HG03103 (cell line): ENCODE results near the gene BOK.
"Not testable (repeated sequence)": the region's sequence is repeated elsewhere in the genome, so short reads cannot be mapped to it uniquely, and the experiment has no call there.

Experiments used
- ATAC-seq: cut with Tn5 transposase; IDR thresholded peaks from one replicate; pipeline ENCODE4 v1.9.1; 2021; ENCODE audit warnings: low read depth; ENCODE audit not compliant: unreplicated experiment

BOK gene, protein sequence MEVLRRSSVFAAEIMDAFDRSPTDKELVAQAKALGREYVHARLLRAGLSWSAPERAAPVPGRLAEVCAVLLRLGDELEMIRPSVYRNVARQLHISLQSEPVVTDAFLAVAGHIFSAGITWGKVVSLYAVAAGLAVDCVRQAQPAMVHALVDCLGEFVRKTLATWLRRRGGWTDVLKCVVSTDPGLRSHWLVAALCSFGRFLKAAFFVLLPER

DNA sequence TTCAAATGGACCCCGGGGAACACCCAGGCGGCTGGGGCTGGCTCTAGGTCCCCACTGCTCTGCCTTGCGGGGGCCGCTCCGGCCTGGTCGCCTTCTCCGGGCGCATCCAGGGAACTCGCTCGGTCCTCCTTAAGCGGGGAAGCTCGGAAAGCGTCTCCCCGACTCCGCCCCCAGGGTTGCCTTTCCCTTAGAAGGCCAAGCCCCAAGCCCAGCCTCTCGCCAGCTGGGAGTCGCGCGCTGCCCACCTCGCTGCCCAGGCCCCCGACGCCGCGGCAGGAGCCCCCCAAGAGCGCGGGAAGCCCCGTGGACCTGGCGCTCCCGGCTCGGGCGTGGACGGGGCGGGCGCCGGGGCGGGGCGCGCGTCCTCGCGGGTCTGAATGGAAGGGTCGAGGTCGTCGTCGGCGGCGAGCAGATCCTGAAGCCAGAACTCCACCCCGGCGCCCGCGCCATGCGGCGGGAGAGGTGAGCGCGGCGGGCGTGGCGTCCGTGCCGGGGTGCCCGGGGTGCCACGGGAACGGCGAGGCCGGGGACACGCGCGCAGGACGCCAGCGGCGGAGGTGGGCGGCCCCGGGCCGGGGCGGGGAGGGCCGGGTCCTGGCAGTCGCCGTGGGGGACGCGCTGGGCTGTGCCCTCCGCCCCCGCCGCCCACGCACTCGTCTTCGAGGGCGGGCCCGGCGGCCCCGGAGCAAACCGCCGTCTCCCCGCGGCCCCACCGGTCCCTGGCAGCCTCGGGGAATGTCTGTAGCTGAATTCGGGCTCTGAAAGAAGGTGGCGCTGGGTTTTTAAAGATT is at the start of gene BOK:
TSS of gene BOK (plus strand) at position 214 of the 791 bp plus-strand sequence. CDS start 739 bp downstream, outside the sequence.
- no peak for ATAC-seq

DNA sequence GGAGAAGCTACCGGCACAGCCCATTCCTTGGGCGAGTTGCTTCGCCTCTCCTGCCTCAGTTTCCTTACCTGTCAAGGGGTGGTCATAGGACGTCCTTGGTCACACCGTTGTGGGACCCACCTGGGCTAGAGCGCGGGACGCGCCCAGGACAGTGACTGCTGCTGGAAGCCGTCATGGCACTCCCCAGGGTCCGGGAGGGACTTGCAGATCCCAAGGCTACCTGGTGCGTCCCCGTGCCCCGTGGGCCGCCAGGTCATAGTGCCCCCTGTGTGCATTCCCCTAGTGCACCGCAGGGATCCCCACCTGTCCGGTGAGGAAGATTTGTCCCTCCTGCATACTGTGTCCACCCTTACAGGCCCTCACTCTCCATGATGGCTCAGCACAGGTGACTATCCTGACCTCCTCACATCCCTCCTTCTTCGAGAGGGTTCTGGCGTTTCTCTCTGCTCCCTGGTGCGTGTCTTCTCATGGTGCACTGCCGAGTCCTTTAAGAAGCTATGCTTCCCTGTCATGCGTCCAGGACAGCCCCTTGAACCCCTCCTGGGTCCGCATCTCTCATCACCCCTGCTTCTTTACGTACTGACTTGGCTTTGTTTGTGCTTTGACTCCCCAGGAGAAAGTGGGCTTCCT is 49.3 kb upstream of the BOK start:
- no peak for ATAC-seq

DNA sequence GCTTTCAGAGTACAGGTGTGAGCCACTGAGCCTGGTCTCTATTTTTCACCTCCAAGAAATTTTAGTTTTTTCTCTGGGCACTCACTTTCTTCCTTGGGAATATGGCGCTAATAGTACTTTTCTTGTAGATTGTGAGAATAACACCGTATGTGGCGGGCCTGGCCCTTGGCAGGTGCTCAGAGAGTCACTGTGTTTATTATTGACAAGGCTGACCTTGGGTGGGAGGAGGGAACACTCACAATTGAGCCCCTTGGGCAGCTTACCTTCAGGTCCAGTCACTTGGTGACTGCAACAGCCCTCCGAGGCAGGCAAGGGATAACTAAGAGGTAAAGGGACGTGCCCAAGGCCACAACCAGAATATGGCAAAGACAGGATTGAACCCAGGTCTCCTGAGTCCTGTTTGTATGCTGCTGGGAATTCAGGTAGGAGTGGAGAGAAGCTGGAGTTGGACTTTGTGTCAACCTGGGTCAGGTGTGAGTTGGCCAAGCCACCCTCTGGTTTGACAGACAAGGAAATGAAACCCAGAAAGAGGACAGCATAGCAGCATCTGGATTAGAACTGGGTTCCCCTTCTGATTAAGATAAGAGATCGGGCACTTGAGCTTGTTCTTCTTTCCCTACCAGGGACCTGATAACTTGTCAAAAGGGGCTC is 47.3 kb upstream of the BOK start:
- no peak for ATAC-seq

DNA sequence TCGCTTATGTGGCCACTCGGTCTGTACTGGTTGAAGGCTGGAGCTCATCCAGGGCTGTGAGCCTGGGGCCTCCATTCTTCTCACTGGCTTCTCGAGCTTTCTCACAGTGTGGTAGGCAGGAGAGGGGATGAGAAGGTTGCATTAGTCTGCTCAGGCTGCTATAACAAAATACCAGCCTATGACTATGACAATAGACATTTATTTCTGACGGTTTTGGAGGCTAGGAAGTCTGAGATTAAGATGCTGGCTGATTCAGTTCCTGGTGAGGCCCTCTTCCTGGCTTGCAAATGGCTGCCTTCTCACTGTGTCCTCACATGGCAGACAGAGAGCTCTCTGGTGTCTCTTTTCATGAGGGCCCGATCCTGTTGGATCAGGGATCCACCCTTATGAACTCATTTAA is 44.0 kb upstream of the BOK start:
- no peak for ATAC-seq

DNA sequence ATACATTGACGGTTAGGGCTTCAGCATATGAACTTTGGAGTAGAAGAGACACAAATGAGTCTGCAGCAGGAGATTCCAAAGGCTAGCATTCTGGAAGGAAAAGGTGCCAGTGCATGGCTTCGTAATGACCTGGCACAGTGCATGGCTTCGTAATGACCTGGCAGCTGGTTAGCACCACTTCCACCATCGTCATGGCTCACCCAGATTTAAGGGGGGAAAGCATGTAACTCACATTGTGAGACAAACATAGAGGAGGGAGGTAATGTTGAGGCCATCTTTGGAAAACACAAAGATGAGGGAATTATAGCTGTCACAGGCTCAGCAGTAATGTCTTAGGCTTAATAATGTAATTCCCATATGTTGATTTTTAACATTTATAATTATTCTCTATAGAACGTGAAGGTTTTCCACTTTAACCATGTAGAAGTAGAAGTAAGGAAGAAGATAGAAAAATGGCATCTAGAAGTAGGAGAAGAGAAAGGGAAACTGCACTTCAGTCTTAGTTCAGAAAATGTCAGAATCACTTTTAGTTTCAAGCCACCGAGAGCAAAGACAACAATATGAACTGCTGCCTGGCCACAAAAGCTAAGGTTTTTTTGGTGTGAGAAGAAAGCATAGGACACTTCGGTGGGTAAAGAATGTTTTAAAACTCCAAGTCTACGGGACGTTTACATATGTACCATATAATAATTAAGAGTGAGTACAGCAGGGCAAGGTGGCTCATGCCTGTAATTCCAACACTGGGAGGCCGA is 43.4 kb upstream of the BOK start:
- no peak for ATAC-seq

DNA sequence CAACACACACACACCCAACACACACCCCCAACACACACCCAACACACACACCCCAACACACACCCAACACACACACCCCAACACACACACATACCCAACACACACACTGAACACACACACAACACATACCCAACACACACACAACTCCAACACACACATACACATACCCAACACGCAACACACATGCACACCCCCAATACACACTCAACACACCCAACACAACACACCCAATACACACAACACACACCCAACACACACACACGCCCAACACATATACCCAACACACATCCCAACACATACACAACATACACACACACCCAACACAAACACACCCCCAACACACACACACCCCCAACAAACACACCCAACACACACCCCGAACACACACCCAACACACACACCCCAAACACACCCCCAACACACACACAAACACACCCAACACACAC is 42.0 kb upstream of the BOK start:
- ATAC-seq: no peak

DNA sequence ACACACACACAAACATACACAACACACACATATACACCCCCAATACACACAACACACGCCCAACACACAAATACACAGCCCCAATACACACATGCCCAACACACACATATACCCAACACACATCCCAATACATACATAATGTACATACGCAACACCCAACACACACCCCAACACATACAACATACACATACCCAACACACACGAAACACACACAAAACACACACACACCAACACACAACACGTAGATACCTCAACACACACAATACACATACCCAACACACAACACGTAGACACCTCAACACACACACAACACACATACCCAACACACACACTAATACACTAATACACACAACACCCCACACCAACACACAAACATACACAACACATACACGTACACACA is 41.2 kb upstream of the BOK start:
- no peak for ATAC-seq

DNA sequence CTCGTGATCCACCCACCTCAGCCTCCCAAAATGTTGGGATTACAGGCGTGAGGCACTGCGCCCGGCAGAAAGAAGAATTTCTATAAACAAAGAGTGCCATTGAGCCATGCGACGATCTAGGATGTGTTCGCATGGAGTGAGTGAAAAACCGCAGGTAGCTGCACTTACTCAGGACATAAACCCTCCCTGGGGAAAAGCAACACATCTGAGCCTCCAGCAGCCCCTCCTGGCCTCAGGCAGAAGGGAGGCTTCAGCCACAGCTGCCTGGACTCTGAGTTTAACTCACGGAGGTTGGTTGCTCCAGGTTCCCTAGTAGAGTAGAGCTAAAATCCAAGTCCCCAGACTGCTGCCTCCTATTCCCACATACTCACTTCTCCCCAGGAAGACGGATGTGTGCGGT is 38.9 kb upstream of the BOK start:
- no peak for ATAC-seq

DNA sequence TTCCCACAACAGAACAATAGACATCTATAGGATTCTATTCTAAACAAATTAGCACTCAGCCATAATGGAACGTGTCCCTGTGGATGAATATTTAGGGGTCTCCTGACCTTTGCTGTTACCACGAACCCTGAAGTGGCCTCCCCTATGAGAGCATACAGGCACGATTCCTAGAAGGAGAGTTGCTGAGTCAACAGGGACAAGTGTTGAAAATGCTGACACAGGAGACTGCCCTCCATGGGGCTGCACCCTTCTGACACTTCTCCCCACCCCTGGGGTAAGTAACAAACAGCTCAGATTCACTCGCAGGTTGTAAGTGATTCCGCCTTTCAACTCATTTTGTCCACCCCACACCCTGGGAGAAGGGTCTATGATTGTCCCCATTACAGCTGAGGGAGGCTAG is 36.1 kb upstream of the BOK start:
- no peak for ATAC-seq

DNA sequence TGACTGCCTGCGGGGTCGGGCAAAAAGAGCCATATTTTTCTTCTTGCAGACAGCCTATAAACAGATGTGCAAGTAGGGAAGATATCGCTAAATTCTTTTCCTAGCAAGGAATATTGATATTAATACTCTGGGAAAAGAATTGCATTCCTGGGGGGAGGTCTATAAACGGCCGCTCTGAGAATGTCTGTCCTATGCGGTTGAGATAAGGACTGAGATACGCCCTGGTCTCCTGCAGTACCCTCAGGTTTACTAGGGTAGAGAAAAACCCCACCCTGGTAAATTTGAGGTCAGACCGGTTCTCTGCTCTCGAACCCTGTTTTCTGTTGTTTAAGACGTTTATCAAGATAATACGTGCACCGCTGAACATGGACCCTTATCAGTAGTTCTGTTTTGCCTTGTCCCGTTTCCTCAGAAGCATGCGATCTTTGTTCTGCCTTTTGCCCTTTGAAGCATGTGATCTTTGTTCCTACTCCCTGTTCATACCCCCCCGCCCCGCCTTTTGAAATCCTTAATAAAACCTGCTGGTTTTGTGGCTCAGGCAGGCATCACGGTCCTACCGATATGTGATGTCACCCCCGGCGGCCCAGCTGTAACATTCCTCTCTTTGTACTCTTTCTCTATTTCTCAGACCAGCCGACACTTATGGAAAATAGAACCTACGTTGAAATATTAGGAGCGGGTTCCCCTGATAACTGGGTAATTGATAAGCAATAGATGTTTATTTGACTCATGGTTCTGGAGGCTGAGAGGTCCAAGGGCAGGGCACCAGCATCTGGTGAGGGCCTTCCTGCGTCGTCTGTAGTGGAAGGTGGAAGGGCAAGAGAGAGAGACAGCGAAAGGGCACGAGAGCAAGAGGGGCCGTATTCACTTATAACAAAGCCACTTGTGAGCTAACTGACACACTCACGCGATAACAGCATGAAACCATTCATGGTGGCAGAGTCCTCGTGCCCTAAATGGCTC is 32.4 kb upstream of the BOK start:
- not testable (repeated sequence) for ATAC-seq

DNA sequence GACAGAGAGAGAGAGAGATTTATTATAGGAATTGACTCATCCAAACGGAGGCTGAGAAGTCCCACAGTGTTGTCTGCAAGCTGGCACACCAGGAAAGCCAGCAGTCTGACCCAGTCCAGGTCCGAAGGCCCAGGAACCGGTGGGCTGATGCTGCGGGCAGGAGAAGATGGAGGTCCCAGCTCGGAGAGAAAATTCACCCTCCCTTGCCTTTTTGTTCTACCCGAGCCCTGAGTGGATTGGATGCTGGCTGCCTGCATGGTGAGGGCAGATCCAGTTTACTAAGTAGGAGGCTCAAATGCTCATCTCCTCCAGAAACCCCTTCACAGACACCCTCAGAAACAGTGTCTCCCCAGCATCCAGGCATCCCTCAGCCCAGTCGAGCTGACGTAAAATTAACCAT is 28.0 kb upstream of the BOK start:
- no peak for ATAC-seq

DNA sequence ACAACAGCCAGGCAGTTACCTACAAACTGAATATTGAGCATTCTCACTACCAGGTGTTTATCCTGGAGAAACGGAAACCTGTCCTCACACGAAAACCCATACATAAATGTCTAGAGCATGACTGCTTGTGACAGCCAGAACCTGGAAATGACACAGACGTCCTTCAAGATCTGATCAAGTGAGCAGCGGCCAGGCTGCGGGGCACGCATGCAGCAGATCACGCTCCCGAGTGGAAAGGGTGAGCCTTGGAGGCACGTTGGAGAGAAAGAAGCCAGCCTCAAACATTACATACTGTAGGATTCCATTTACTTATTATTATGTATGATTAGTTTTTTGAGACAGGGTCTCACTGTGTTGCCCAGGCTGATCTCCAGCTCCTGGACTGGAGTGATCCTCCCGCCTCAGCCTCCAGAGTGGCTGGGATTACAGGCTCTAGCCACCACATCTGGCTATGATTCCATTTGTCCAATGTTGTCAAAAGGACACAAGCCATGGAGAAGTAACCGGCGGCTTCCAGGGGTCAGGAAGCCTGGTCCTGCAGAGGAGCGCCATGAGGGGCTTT is 27.3 kb upstream of the BOK start:
- ATAC-seq: no peak

DNA sequence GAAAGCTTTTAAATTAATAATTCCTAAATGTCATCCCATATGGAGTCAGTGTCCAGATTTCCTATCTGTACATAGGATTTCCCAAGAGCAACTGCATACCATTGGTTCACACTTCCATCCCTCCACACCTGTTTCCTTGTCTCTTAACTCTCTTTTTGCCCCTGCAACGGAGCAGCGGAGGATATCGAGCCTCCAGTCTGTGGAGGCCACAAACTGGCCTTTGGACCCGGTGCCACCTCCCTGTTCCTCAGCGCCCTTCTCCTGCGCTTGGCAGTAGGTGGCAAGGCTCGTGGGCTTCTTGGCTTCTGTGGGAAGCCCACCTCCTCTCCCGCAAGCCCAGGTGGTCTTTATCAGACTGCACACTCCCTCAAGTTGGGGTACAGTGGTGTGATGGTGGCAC is 26.4 kb upstream of the BOK start:
- no peak for ATAC-seq

DNA sequence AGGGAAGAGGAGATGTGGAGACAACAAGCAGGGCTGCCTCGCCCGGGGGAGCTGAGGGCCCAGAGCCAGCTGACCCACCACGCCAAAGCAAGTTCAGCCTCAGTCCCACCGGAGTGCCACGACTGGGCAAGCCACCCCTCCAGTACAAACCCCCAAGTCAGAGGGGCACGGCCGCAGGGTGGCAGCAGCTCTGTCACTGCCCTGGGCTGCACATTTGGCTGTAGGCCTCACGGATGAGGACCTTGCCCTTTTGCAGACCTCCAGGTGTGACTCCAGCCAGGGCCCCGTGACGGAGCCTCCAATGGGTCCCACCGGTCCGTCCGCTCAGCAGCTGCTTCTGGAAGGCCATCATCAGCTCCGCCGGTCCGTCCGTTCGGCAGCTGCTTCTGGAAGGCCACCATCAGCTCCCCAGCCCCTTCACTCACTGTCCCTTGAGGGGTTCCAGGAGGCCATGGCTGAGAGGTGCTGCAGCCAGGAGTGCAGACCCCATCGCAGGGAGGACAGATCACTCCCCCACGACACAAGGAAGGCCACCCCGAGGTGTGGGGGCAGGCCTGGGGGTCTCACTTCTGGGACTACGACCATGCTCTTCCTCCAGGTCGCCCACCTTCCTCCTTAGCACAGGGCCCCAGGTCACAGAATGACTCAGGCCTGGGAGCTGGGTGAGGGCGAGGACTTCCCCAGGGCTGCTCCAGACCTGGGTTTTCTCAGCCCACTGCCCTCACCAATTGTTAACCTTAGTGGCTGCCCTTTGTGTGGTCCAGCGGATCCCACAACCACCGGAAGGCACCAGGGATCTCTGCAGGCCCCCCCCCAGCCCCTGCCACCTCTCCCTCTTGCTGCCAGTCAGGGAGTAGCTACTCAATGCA is 25.6 kb upstream of the BOK start:
- ATAC-seq: no peak

DNA sequence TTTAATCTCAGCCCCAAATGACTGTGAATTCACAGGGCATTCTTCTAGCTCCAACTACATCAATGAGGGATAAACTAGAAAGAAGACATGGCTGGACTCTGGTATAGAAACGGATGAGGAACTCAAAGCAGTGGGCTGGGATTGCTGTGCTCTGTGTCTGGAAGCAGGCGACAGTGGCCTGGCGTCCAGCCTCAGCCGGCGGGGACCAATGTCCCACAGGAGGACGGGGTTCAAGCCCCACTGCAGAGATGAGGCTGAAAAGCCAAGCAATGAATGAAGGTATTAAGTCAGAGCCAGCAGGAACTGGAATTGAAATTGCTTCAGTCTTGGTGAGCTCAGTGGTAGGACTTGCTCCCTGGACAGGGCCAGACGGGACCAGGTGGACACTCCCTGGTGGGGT is 24.3 kb upstream of the BOK start:
- no peak for ATAC-seq

DNA sequence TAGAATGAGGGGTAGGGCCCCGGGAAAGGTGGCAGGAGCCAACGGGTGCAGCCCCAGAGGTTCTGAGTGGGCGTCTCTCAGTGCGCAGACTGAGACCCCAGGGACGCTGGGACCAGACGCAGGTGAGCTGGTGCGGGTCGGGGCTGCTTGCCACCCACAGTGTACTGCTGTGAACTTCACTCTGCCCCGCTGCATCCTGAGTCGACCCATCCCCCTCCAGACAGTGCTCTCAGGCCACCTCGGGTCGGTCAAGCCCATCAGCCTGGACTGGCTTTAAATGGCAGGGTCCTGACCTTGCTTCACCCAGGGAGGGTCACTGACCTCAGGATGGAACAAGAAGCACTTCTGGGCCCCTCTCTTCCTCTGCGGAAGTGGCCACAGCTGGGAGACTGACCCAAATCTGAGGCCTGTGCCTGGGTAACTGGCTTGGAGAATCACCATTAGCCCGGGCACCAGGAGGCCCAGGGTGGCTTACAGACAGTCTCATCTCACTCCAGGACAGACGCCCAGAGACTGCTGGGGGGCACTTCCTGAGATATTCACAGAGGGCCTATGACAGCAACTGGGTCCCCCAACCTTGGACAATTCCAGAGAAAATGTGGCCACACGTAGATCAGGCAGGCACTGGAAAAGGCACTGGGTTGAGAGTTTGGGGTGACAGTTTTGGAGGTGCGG is 23.7 kb upstream of the BOK start:
- ATAC-seq: no peak

DNA sequence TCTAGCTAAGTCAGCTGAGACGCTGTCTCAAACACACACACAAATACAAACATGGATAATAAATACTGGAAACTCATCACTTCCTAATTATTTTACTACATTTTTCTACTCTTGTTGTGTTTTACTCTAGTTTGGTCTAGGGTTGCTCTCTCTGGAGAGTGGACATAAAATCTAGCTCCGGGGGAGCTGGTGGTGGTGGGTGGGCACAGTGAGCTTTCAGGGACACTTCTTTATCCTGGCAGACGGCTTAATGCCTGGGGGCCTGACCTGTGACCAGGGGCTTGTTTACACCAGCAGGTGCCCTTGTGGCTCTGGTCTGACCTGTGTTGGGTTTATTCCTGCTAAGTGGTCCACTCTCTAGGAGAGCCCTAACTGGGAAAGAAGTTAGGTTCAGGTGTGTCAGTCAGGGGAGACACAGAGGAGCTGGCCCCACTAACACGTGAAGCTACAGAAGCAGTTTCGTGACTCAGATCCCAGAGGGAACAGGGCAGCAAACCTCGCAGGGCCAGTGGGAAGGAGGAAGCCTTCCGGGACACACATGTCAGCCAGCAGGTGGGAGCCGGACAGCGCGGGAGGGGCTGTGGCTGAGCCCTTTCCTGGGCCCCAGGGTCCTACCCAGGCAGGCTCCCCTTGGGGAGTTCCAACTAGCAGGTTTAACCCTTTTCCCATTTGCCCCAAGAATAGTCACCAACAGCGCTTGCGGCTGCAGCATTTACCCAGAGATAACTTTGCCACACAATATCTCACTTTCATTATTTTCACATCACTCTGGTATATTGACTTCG is 22.5 kb upstream of the BOK start:
- ATAC-seq: no peak
